DMS153 (cell line): ENCODE data around the gene ADCY9.
"Not testable (repeated sequence)": the region's sequence is repeated elsewhere in the genome, so short reads cannot be mapped to it uniquely, and the experiment has no call there.

Experiments used
- DNase-seq: peaks from one replicate; lab custom pipeline; 2025; lab: John Stamatoyannopoulos, UW

Gene ADCY9

GRCh38 chr16:3974751-3975150, 141.5 kb downstream of the ADCY9 start:
- DNase-seq, result no peak

DNA sequence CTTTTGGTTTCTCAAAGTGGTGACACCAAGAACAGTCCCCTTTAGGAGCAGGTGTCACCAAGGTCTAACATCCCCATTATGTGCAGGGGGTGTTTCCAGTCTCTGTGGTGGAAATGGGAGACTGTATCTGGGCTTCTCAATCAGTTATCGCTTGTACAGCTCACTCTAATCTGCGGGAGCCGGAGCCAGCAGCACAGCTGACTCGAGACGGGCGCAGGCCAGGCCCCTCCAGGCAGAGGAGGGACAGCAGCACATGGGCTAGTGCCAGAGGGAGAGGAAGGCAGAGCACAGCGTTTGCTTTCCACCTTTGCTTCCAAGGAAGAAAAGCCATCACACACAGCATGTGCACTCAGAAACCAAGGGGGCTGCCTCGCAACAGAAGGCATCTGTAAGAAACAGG, 144.5 kb downstream of the ADCY9 start:
- no peak for DNase-seq

GRCh38 chr16:3971261-3971660, 145.0 kb downstream of the ADCY9 start:
- no peak for DNase-seq

- no peak for DNase-seq
Observed at GRCh38 chr16:3968551-3968950, 147.7 kb downstream of the ADCY9 start.

DNA sequence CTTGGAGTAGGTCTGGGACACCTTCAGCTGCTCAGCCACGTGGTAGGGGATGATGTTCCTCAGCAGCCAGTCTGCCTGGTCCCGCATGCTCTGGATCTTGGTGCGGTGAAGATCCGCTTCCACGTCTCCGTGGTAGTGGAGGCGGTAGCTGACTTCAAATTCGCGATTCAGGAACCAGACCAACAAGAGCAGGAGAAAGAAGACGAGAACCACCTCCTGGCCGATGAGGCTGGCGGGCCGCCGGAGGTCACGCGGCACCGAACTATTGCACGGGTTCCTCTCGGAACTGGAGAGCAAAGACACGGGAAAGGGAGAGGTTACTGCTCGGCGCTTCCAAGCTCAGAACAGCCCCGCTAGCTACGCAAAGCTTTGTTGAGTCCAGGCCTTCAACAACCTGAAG, 149.6 kb downstream of the ADCY9 start:
- DNase-seq, result no peak

- DNase-seq, result no peak
Observed at GRCh38 chr16:3965781-3966582, 150.3 kb downstream of the ADCY9 start.

DNA sequence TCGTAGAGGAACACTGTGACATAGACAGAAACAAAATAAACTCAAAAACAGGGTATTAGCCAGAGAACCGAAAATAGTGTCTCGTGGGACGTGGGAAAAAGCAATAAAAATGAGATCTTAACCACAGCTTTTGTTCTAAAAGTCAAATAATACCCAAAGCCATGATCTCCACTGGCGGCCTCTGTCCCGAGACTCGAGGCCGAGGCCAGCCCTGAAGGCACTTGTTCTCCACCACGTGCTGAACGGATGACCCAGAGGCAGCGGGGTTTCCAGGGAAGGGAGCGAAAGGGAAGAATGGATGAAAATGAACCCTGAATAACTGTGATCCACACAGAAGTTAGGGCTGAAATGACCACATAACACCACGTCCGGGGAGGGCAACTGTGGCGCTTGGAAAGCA, 150.9 kb downstream of the ADCY9 start:
- DNase-seq, result no peak

- no peak for DNase-seq
Observed at GRCh38 chr16:3964686-3965290, 151.5 kb downstream of the ADCY9 start.

GRCh38 chr16:3963886-3964685, 152.2 kb downstream of the ADCY9 start:
- no peak for DNase-seq

GRCh38 chr16:3963203-3963602, 153.0 kb downstream of the ADCY9 start:
- DNase-seq, result peak; percentile 51

DNA sequence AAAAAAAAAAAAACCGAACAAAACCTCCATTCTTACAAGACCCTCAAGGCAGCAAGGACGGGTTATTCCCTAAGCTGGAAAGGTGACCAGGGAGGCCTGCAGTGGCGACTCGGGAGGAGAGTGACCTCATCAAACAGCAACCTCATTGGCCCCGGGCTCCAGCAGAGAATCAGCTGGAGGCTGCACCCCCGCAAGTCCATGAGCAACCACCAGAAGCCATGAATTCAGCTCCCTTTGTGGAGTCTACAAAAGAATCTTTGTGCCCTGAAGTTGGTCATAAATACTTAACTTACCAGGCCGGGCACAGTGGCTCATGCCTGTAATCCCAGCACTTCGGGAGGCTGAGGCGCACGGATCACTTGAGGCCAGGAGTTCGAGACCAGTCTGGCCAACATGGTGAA, 154.8 kb downstream of the ADCY9 start:
- no peak for DNase-seq

DNA sequence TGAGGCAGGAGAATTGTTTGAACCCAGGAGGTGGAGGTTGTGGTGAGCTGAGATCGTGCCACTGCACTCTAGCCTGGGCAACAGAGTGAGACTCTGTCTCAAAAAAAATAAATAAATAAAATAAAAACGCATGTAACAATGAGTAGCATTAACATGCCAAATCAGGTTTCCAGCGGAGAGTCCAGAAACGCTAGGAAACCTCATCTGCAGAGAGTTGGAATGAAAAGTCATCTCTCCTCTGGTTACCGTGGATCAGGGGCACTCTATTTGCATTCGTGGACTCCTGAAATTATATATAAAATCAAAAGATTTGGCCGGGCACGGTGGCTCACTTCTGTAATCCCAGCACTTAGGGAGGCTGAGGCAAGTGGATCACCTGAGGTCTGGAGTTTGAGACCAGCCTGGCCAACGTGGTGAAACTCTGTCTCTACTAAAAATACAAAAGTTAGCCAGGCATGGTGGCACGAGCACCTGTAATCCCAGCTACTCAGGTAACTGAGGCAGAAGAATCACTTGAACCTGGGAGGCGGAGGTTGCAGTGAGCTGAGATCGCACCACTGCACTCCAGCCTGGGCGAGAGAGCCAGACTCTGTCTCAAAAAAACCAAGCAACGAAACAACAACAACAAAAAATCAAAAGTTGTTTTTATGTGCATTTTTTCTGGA, 156.2 kb downstream of the ADCY9 start:
- not testable (repeated sequence) for DNase-seq

GRCh38 chr16:3959148-3959547, 157.1 kb downstream of the ADCY9 start:
- no peak for DNase-seq

DNA sequence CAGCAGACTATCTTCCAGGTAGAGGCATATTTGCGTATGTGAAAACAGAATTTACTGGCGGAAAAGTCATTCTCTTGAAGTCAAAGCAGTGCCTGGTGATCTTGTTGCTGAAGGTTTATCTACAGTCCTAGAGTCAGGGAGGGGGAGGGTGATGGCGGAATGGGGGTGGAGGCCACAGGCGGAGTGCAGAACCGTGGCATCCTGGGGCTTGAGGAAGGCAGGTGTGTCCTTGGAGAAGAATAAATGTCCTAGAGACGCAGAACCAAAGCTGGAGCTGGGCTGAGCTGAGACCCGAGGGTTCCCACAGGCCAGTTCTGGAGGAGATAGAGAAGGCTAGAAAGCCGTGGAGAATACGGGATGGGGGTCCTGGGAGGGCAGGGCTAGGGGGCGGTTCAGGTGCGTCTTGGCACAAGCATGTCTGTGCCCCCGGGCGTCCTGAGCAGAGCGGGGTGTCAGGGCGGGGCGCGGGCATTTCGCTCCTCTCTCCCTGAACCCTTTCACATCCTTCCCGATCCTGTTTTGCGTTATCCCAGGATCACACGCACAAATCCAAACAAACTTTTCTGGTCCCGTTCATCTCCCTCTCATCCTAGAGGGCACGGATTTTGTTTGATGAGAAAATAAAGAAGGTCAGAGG, 158.8 kb downstream of the ADCY9 start:
- DNase-seq, result no peak

- peak; percentile 31 for DNase-seq
Observed at GRCh38 chr16:3954411-3954921, 161.8 kb downstream of the ADCY9 start.

- no peak for DNase-seq
Observed at GRCh38 chr16:3953728-3954410, 162.4 kb downstream of the ADCY9 start.

- DNase-seq, result no peak
Observed at GRCh38 chr16:3952737-3953131, 163.5 kb downstream of the ADCY9 start.

GRCh38 chr16:3951861-3952736, 164.1 kb downstream of the ADCY9 start:
- DNase-seq, result peak; percentile 62

DNA sequence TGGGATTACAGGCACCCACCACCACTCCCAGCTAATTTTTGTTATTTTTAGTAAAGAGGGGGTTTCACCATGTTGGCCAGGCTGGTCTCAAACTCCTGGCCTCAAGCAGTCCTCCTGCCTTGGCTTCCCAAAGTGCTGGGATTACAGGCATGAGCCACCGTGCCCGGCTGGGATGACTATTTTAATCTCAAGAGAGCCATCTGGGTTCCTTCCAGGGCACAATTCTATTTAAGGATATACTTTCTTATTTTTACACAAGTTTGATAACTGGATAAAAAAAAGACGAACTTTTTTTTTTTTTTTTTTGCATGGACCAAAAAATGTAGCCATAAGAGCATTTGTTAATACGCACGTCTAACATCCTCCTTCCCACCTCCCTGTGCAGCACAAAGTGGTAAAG, 164.9 kb downstream of the ADCY9 start:
- DNase-seq, result not testable (repeated sequence)
